GM12878 (cell line): ENCODE data around the gene MTRR. TPM values are rescaled to one million over a fixed set of nuclear protein-coding genes. Genes with fewer than 3 reads are reported as not detected.

ENCODE experiments used
- ATAC-seq: fragments of 200-7000 bp; cut with Tn5 transposase; 3 replicates; pipeline ENCODE4 v1.9.1; 2020; ENCODE audit warnings: mild to moderate bottlenecking, moderate library complexity
- BruUV-seq: library from RNA; stranded (reverse); fragments of 400-500 nt; replicated peaks from 2 replicates; lab custom pipeline; 2021; lab: Mats Ljungman, UMichigan
- CTCF ChIA-PET: fragments of 300-600 bp; sonication (Branson Sonifier 250); formaldehyde crosslinking; extraction: SDS; loops from one replicate; lab custom pipeline; 2021; ENCODE audit warnings: inconsistent platforms; lab: Yijun Ruan, JAX
- POLR2A ChIA-PET: fragments of 350-600 bp; formaldehyde crosslinking; extraction: SDS; loops from one replicate; lab custom pipeline; 2021; ENCODE audit warnings: inconsistent platforms; lab: Charles Lee
- RAD21 ChIA-PET: fragments of 300-600 bp; sonication (Branson Sonifier 250); formaldehyde crosslinking; loops from one replicate; lab custom pipeline; 2023; ENCODE audit warnings: antibody characterized with exemption; ENCODE audit not compliant: unreplicated experiment; lab: Charles Lee
- SMC1A ChIA-PET: fragments of 300-600 bp; sonication (Branson Sonifier 250); formaldehyde crosslinking; loops from one replicate; lab custom pipeline; 2023; ENCODE audit not compliant: unreplicated experiment, uncharacterized antibody; lab: Charles Lee
- DNase-seq: peaks from one replicate; pipeline ENCODE4 v3.0.0-alpha.2; 2011; ENCODE audit warnings: low read depth, low spot score
- FAIRE-seq: peaks from 3 replicates; lab custom pipeline; 2011; peaks lifted over from hg19 to GRCh38; lab: Jason Lieb, UNC
- H2AFZ ChIP-seq: 2 replicates; pipeline ENCODE4 v1.6.0; 2011; ENCODE audit warnings: low read depth, low read length, control low read depth; ENCODE audit not compliant: control insufficient read depth
- H3K27ac ChIP-seq: 2 replicates; pipeline ENCODE4 v1.5.1; 2011; ENCODE audit warnings: control low read depth; ENCODE audit not compliant: control insufficient read depth, insufficient read depth
- H3K27me3 ChIP-seq, 2 experiments: replicated peaks in 1 of 2; 2 replicates each; pipeline versions ENCODE4 v1.6.0 to v1.6.1; 2011; ENCODE audit warnings: low read length in 1 of 2; ENCODE audit not compliant: control insufficient read depth in 2 of 2, insufficient read depth in 2 of 2
- H3K36me3 ChIP-seq, 2 experiments: 2 replicates each; pipeline ENCODE4 v1.5.1; 2011; ENCODE audit warnings: low read length in 1 of 2; ENCODE audit not compliant: control insufficient read depth in 2 of 2, insufficient read depth in 2 of 2
- H3K4me1 ChIP-seq: 2 replicates; pipeline ENCODE4 v1.6.1; 2011; ENCODE audit warnings: mild to moderate bottlenecking, low read length, moderate library complexity, mixed read lengths; ENCODE audit not compliant: control insufficient read depth, insufficient read depth
- H3K4me2 ChIP-seq: 2 replicates; pipeline ENCODE4 v1.6.0; 2011; ENCODE audit warnings: control low read depth; ENCODE audit not compliant: control insufficient read depth, insufficient read depth
- H3K4me3 ChIP-seq: fragments of 200-600 bp; sonication (generic); 2 replicates; pipeline ENCODE4 v1.5.1; 2016
- H3K79me2 ChIP-seq: 2 replicates; pipeline ENCODE4 v1.6.0; 2011; ENCODE audit warnings: low read length; ENCODE audit not compliant: control insufficient read depth, insufficient read depth
- H3K9ac ChIP-seq: 2 replicates; pipeline ENCODE4 v1.8.0; 2011; ENCODE audit warnings: low read length, control low read depth, mixed read lengths; ENCODE audit not compliant: control insufficient read depth, insufficient read depth
- H3K9me3 ChIP-seq: replicated peaks from 3 replicates; pipeline ENCODE4 v1.5.1; 2011; ENCODE audit warnings: mild to moderate bottlenecking, low read length; ENCODE audit not compliant: control insufficient read depth, insufficient read depth
- H4K20me1 ChIP-seq: 2 replicates; pipeline ENCODE4 v1.6.0; 2011; ENCODE audit not compliant: control insufficient read depth, insufficient read depth
- ATF7 ChIP-seq: fragments of 450-650 bp; IDR thresholded peaks from 2 replicates; pipeline ENCODE4 v1.6.1; 2016; ENCODE audit warnings: low read depth, mild to moderate bottlenecking
- CEBPB ChIP-seq, 2 experiments: fragments of 150-350 bp in 1 of 2; IDR thresholded peaks; 2 replicates each; pipeline ENCODE4 v1.6.1; 2012 to 2014; ENCODE audit warnings: low read depth in 2 of 2, low read length in 2 of 2, borderline replicate concordance in 1 of 2, inconsistent platforms in 1 of 2
- EGR1 ChIP-seq, 2 experiments: IDR thresholded peaks; 1 replicate in 1 of 2; 2 replicates in 1 of 2; pipeline ENCODE4 v1.6.1; 2011 to 2012; ENCODE audit warnings: low read depth in 2 of 2, low read length in 2 of 2, borderline replicate concordance in 1 of 2, mild to moderate bottlenecking in 1 of 2, moderate library complexity in 1 of 2
- FOXK2 ChIP-seq: fragments of 450-650 bp; IDR thresholded peaks from 2 replicates; pipeline ENCODE4 v1.6.1; 2017; ENCODE audit warnings: mild to moderate bottlenecking, moderate library complexity
- MTA3 ChIP-seq: IDR thresholded peaks from 2 replicates; pipeline ENCODE4 v1.6.1; 2012; ENCODE audit warnings: low read length, inconsistent platforms, borderline replicate concordance
- NBN ChIP-seq: fragments of 450-650 bp; IDR thresholded peaks from 2 replicates; pipeline ENCODE4 v1.6.1; 2016
- NFXL1 ChIP-seq: fragments of 450-650 bp; IDR thresholded peaks from 2 replicates; pipeline ENCODE4 v1.6.1; 2017; ENCODE audit warnings: antibody characterized with exemption, mild to moderate bottlenecking, borderline replicate concordance
- PAX5 ChIP-seq: IDR thresholded peaks from 2 replicates; pipeline ENCODE4 v1.6.1; 2011; ENCODE audit warnings: low read depth, low read length, borderline replicate concordance
- SMAD5 ChIP-seq: IDR thresholded peaks from 2 replicates; pipeline ENCODE4 v1.6.1; 2016; ENCODE audit warnings: antibody characterized with exemption, low read depth
- TCF3 ChIP-seq: IDR thresholded peaks from 2 replicates; pipeline ENCODE4 v1.6.1; 2012; ENCODE audit warnings: low read depth, mild to moderate bottlenecking, low read length, borderline replicate concordance; ENCODE audit not compliant: insufficient read depth
- YY1 ChIP-seq: IDR thresholded peaks from 2 replicates; pipeline ENCODE4 v1.6.1; 2011; ENCODE audit warnings: low read depth, mild to moderate bottlenecking, low read length
- WGBS: methylation state at CpG from one replicate; pipeline ENCODE4 v1.1.6; 2016; ENCODE audit warnings: low lambda C conversion rate; ENCODE audit not compliant: insufficient replicate concordance, insufficient coverage; ENCODE audit errors: missing lambda C conversion rate; 5-methylcytosine and 5-hydroxymethylcytosine counted together
- in situ Hi-C: fragments of 300-500 bp; cut with MboI; formaldehyde crosslinking; loops from 9 replicates; pipeline ENCODE4 v1.14.3; 2018; ENCODE audit warnings: mixed read lengths
- intact Hi-C: fragments of 100-400 bp; cut with micrococcal nuclease; formaldehyde crosslinking; loops from one replicate; pipeline ENCODE4 v1.14.2; 2022; ENCODE audit not compliant: unreplicated experiment
- polyA plus RNA-seq, 11 experiments: library from polyadenylated mRNA; depleted of rRNA in 4 of 11; unstranded in 6 of 11; stranded (reverse) in 5 of 11; fragments of >200 nt; fragmentation: Nextera tagmentation in 4 of 11; fragmentation: Illumina TruSeq in 1 of 11; extraction: Ambion mirVana in 4 of 11; extraction: Trizol in 1 of 11; gene quantifications; 1 replicate in 1 of 11; 2 replicates in 10 of 11; pipeline versions ENCODE4 v1.2.1 to v1.2.3, GENCODE V29; 2011 to 2016; ENCODE audit warnings: inconsistent platforms in 2 of 11, missing spikeins in 2 of 11, low read depth in 1 of 11
- total RNA-seq, 4 experiments: library from RNA; depleted of rRNA in 3 of 4; stranded (reverse); fragments of >200 nt in 3 of 4; fragmentation: Illumina TruSeq in 1 of 4; extraction: Trizol in 1 of 4; gene quantifications; 2 replicates each; pipeline versions ENCODE4 v1.2.1 to v1.2.3, GENCODE V29; 2013 to 2021
- TF ChIP-seq, protein P1 (sequence below): fragments of 450-650 bp; IDR thresholded peaks from 2 replicates; pipeline ENCODE4 v1.6.1; 2017; ENCODE audit warnings: mild to moderate bottlenecking, moderate library complexity
- TF ChIP-seq, protein P2 (sequence below): IDR thresholded peaks from 2 replicates; pipeline ENCODE4 v1.6.1; 2012; ENCODE audit warnings: improper control_type of control experiment, low read depth, low read length; ENCODE audit not compliant: insufficient replicate concordance

MTRR gene
- total and polyA plus RNA-seq, 10 of the 15 experiments (the other 5 are each of a cell fraction or from before 2014, with no cell fraction given) = 13.8 to 76.9 (median 38.0) TPM

DNA sequence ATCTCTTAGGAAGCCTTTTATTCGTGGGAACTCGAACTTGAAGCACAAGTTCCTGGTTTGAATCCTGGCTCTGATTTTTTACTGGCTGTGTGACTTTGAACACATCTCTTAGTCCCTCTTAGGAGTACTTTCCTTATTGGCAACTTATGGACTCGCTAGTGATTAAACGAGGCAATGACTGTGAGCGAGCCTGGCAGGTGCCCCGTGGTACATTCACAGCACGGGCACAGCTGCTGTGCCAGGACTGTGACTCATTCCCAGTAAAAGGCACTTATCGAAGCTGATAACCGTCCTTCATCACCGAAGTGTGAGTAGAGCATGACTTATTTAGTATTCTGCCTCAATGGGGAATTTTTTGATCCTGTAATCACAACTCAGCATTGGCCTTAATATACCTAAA lies 40.7 kb upstream of the MTRR start (continued):
- TF ChIP-seq, protein P1, sequence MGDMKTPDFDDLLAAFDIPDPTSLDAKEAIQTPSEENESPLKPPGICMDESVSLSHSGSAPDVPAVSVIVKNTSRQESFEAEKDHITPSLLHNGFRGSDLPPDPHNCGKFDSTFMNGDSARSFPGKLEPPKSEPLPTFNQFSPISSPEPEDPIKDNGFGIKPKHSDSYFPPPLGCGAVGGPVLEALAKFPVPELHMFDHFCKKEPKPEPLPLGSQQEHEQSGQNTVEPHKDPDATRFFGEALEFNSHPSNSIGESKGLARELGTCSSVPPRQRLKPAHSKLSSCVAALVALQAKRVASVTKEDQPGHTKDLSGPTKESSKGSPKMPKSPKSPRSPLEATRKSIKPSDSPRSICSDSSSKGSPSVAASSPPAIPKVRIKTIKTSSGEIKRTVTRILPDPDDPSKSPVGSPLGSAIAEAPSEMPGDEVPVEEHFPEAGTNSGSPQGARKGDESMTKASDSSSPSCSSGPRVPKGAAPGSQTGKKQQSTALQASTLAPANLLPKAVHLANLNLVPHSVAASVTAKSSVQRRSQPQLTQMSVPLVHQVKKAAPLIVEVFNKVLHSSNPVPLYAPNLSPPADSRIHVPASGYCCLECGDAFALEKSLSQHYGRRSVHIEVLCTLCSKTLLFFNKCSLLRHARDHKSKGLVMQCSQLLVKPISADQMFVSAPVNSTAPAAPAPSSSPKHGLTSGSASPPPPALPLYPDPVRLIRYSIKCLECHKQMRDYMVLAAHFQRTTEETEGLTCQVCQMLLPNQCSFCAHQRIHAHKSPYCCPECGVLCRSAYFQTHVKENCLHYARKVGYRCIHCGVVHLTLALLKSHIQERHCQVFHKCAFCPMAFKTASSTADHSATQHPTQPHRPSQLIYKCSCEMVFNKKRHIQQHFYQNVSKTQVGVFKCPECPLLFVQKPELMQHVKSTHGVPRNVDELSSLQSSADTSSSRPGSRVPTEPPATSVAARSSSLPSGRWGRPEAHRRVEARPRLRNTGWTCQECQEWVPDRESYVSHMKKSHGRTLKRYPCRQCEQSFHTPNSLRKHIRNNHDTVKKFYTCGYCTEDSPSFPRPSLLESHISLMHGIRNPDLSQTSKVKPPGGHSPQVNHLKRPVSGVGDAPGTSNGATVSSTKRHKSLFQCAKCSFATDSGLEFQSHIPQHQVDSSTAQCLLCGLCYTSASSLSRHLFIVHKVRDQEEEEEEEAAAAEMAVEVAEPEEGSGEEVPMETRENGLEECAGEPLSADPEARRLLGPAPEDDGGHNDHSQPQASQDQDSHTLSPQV = no peak
- TF ChIP-seq NFXL1 = no peak

DNA sequence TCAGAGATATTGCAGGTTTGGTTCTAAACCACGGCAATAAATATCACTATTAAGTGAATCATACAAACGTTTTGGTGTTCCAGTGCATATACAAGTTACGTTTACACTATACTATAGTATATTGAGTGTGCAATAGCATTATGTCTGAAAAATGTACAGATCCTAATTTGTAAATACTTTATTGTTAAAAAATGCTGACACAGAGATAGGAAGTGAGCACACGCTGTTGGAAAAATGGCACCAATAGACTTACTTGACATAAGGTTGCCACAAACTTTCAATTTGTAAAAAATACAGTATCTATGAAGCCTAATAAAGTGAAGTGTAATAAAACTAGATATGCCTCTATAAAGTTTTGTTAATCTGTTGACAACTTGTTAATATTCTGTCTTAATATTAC lies 34.0 kb upstream of the MTRR start:
- Histone ChIP-seq H2AFZ (no peak overlapping the region), H3K9ac (no peak overlapping the region), H3K27me3 (no peaks in the 10 kb centered on the region; a peak in 1 of 4 replicates), H3K4me2 (no peak overlapping the region), H3K79me2 (no peaks in the 10 kb centered on the region), H3K27ac (no peak overlapping the region), H3K36me3 (no peaks in the 10 kb centered on the region), H4K20me1 (no peaks in the 10 kb centered on the region), H3K9me3 (no peaks in the 10 kb centered on the region; the same call in 2 of the 3 replicates), H3K4me1 (no peaks in the 10 kb centered on the region), H3K4me3 (no peak overlapping the region)
- FAIRE-seq (no peak), DNase-seq (no peak), ATAC-seq (no peak)
- RAD21 ChIA-PET = no interaction called here
- intact Hi-C loops (no loop called here), in situ Hi-C loops (no loop called here)
- no TSS peak for BruUV-seq
- POLR2A ChIA-PET = no interaction called here
- 46% methylated on average over 4 of the region's 4 CpGs for WGBS
- CTCF ChIA-PET = no interaction called here
- SMC1A ChIA-PET = no interaction called here
- TF ChIP-seq EGR1 (IDR thresholded peaks at IDR 0.05; ENCODE audit: borderline replicate concordance in 1 of 2, low read depth in 2 of 2, low read length in 2 of 2) (no peak), ATF7 (no peak), PAX5 (no peak), MTA3 (no peak), YY1 (no peak), SMAD5 (no peak), NBN (no peak), TCF3 (no peak), CEBPB (IDR thresholded peaks at IDR 0.05; ENCODE audit: borderline replicate concordance in 1 of 2, low read depth in 2 of 2, low read length in 2 of 2) (no peak), NFXL1 (no peak), FOXK2 (no peak)
- TF ChIP-seq, protein P2, sequence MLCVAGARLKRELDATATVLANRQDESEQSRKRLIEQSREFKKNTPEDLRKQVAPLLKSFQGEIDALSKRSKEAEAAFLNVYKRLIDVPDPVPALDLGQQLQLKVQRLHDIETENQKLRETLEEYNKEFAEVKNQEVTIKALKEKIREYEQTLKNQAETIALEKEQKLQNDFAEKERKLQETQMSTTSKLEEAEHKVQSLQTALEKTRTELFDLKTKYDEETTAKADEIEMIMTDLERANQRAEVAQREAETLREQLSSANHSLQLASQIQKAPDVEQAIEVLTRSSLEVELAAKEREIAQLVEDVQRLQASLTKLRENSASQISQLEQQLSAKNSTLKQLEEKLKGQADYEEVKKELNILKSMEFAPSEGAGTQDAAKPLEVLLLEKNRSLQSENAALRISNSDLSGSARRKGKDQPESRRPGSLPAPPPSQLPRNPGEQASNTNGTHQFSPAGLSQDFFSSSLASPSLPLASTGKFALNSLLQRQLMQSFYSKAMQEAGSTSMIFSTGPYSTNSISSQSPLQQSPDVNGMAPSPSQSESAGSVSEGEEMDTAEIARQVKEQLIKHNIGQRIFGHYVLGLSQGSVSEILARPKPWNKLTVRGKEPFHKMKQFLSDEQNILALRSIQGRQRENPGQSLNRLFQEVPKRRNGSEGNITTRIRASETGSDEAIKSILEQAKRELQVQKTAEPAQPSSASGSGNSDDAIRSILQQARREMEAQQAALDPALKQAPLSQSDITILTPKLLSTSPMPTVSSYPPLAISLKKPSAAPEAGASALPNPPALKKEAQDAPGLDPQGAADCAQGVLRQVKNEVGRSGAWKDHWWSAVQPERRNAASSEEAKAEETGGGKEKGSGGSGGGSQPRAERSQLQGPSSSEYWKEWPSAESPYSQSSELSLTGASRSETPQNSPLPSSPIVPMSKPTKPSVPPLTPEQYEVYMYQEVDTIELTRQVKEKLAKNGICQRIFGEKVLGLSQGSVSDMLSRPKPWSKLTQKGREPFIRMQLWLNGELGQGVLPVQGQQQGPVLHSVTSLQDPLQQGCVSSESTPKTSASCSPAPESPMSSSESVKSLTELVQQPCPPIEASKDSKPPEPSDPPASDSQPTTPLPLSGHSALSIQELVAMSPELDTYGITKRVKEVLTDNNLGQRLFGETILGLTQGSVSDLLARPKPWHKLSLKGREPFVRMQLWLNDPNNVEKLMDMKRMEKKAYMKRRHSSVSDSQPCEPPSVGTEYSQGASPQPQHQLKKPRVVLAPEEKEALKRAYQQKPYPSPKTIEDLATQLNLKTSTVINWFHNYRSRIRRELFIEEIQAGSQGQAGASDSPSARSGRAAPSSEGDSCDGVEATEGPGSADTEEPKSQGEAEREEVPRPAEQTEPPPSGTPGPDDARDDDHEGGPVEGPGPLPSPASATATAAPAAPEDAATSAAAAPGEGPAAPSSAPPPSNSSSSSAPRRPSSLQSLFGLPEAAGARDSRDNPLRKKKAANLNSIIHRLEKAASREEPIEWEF = no peak
